ENCODE measurements around the gene TNFAIP1.
"Not testable (repeated sequence)": the region's sequence is repeated elsewhere in the genome, so short reads cannot be mapped to it uniquely, and the experiment has no call there.

The TNFAIP1 gene

GRCh38 chr17:28335201-28335958 lies at the start of gene TNFAIP1, which contains the start of gene IFT20:
Gene TNFAIP1, plus strand, starts transcription at chr17:28335761. Its CDS starts 3,761 bp downstream, at chr17:28339522.
Gene IFT20, minus strand, starts transcription at chr17:28335472. Its CDS starts 3,487 bp downstream, at chr17:28331985.
- DNase-seq (ENCODE audit: extremely low read depth, low read depth) = peak; percentile 100
- TF ChIP-seq CTCF (IDR thresholded peaks at IDR 0.05; ENCODE audit: low read depth, low read length) = no peak

GRCh38 chr17:28285965-28286364 lies 49.6 kb upstream of the TNFAIP1 start:
- no peak for TF ChIP-seq CTCF (IDR thresholded peaks at IDR 0.05; ENCODE audit: low read depth, low read length)
- no peak for DNase-seq (ENCODE audit: extremely low read depth, low read depth)

- DNase-seq (ENCODE audit: extremely low read depth, low read depth) = no peak
- no peak for TF ChIP-seq CTCF (IDR thresholded peaks at IDR 0.05; ENCODE audit: low read depth, low read length)
Observed at GRCh38 chr17:28290703-28291102, 44.9 kb upstream of the TNFAIP1 start.

- DNase-seq (ENCODE audit: extremely low read depth, low read depth) = no peak
- TF ChIP-seq CTCF (IDR thresholded peaks at IDR 0.05; ENCODE audit: low read depth, low read length) = no peak
Observed at GRCh38 chr17:28291780-28292330, 43.7 kb upstream of the TNFAIP1 start.

GRCh38 chr17:28292878-28293277 lies 42.7 kb upstream of the TNFAIP1 start:
- DNase-seq (ENCODE audit: extremely low read depth, low read depth) = not testable (repeated sequence)

GRCh38 chr17:28293994-28294393 lies 41.6 kb upstream of the TNFAIP1 start:
- TF ChIP-seq CTCF (IDR thresholded peaks at IDR 0.05; ENCODE audit: low read depth, low read length) = no peak
- DNase-seq (ENCODE audit: extremely low read depth, low read depth) = no peak

- no peak for TF ChIP-seq CTCF (IDR thresholded peaks at IDR 0.05; ENCODE audit: low read depth, low read length)
- DNase-seq (ENCODE audit: extremely low read depth, low read depth) = no peak
Observed at GRCh38 chr17:28295677-28296578, 39.6 kb upstream of the TNFAIP1 start.
